ENCODE data around the gene CWF19L1.

CWF19L1 gene

DNA sequence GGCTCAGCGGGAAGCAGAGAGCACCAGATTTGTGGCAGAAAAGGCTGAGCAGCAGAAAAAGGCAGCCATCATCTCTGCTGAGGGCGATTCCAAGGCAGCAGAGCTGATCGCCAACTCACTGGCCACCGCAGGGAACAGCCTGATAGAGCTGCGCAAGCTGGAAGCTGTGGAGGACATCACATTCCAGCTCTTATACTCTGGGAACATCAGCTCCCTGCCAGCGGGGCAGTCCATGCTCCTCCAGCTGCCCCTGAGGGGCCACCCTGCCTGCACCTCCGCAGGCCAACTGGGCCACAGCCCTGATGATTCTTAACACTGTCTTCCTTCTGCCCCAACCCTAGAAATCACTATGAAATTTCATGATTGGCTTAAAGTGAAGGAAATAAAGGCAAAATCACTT, 18.6 kb downstream of the CWF19L1 start:
- no peak for DNase-seq

GRCh38 chr10:100245484-100246220, 21.8 kb downstream of the CWF19L1 start:
- peak; percentile 41 for DNase-seq

- DNase-seq: no peak
Observed at GRCh38 chr10:100239851-100240250, 27.6 kb downstream of the CWF19L1 start.

DNA sequence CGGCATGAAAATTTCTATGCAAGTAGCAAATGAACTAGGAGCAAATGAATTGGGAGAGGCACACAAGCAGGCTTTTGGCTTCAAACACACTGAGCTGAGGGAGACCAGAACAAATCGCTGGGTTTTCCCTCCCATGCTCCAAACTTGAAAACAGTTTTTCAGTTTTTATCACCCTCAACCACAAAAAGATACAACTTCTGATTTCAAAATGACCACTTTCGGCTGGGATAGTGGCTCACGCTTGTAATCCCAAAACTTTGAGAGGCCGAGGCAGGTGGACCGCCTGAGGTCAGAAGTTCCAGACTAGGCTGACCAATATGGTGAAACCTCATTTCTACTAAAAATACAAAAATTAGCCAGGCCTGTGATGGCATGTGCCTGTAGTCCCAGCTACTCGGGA, 29.0 kb downstream of the CWF19L1 start:
- DNase-seq: no peak

GRCh38 chr10:100232101-100232500, 35.3 kb downstream of the CWF19L1 start:
- DNase-seq: no peak

- DNase-seq: no peak
Observed at GRCh38 chr10:100229819-100230422, 37.5 kb downstream of the CWF19L1 start.

DNA sequence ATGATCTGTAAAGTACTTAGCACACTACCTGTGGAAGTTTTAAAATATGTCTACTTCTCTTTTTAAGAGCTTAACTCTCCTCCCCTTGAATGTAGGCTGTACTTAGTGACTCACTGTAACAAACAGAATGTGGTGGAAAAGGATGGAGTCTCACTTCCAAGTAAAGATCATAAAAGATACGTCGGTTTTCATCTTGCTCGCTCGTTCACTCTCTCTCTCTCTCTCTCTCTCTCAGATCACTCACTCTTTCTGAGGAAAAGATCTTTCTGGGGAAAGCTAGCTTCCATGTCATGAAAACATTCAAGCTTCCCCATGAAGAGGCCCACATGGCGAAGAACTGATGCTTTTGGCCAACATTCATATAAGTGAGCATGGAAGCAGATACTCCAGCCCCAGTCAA, 43.6 kb downstream of the CWF19L1 start:
- no peak for DNase-seq

DNA sequence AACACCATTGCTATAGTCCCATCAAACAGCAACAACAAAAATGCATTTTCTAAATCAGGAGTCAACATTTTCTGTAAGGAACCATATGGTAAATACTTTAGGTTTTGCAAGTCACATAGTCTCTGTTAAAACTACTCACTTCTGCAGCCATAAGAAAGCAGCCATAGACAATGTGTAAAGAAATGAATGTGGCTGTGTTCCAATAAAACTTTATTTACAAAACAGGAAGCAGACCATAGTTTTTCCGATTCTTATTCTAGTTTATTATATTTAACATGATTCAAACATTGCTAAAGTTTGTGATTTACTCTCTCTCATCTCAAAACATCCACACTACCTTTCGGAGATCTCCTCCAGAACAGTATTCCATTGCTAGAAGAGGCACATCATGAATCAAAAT, 44.9 kb downstream of the CWF19L1 start:
- DNase-seq: no peak

DNA sequence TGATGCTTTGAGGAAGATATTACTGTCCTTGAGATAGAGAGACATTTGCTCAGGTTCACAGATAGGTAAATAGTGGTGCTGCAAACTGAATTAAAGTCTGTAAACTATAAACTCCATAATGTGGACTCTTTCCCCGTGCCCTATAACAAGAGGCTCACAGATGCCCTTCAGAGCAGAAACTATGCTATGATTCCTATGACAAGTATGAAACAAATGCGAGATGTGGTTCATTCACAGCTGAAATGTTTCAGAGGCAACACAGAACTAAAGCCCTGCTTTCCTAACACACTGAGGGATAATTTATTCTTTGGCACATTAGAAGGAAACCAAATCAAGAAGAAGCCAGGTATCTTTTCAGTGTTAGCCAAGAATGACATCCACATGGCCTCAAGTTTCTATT, 51.4 kb downstream of the CWF19L1 start:
- DNase-seq: no peak

GRCh38 chr10:100209303-100209702, 58.1 kb downstream of the CWF19L1 start:
- DNase-seq: peak; percentile 48

DNA sequence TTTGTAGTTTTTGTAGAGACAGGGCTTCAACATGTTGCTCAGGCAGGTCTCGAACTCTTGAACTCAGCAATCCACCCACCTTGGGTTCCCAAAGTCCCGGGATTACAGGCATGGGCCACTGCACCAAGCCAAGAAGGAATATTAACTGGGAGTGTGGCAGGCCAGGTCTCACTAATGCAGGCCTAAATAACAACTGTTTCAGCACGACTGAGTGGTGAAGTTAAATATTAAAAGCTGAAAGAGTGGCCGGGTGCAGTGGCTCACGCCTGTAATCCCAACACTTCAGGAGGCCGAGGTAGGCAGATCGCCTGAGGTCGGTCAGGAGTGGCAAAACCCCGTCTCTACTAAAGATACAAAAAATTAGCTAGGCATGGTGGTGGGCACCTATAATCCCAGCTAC, 59.2 kb downstream of the CWF19L1 start:
- DNase-seq: no peak

DNA sequence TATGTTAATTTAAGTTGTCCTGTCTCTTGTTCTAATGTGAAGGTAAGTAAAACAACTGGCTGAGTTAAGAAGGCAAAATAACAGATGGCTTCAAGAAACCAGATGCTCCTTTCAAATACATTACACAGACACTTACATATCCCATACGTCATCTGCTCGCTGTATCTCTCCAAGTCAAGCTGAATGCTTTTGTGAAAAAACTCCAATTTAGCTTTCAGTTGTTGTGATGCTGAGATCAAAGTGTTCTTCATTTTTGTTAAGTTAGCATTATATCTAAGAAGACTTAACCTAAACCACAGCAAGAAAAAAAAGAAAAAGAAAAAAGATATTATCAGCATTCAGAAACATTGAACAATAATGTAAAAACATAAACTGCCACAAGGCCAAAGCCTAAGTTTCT, 63.1 kb downstream of the CWF19L1 start:
- DNase-seq: no peak

DNA sequence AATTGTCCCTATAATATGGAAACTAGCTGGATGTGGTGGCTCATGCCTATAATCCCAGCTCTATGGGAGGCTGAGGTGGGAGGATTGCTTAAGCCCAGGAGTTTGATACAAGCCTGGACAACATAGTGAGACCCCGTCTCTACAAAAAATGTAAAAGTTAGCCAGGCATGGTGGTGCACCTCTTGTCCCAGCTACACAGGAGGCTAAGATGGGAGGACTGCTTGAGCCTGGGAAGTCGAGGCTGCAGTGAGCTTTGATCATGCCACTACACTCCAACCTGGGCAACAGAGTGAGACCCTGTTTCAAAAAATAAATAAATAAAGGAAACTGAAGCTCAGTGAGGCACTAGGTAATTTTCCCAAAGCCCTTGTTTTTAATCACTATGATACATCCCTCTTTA, 65.9 kb downstream of the CWF19L1 start:
- DNase-seq: no peak

DNA sequence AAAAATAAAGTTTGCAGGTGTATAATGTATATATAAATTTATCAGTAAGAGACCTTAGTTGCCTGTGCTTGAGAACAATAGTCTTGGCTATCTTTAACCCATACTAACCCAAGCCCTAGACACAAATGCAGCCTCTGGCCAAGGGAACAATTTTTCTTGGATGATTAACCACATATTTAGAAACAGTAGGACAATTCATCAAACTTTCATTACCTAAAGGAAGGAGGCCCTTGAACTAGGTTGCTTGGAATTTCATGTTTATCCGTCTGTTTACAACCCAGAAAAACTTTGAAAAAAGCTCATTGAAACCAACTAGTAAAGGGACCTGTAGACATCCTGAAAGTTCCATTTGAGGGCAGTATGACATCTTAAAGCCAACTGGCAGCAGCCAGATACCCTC, 72.7 kb downstream of the CWF19L1 start:
- DNase-seq: no peak

DNA sequence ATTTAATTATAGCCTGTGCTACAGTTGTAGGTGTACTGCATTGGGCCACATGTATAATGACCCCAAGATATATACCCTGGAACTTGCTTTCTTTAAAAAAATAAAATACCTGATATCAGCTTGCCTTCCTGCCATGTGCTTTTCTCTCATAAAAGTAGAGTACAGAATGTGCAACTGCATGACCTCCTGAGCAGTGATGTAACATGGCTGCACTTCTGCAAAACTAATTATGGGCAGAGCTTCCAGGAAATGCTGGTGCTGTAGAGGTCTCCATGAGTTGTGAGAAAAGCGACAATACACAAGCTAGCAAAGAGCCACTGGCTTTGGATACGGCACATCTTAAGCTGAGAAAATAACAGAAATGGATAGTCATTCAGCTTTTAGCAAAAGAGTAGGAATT, 75.1 kb downstream of the CWF19L1 start:
- DNase-seq: no peak

DNA sequence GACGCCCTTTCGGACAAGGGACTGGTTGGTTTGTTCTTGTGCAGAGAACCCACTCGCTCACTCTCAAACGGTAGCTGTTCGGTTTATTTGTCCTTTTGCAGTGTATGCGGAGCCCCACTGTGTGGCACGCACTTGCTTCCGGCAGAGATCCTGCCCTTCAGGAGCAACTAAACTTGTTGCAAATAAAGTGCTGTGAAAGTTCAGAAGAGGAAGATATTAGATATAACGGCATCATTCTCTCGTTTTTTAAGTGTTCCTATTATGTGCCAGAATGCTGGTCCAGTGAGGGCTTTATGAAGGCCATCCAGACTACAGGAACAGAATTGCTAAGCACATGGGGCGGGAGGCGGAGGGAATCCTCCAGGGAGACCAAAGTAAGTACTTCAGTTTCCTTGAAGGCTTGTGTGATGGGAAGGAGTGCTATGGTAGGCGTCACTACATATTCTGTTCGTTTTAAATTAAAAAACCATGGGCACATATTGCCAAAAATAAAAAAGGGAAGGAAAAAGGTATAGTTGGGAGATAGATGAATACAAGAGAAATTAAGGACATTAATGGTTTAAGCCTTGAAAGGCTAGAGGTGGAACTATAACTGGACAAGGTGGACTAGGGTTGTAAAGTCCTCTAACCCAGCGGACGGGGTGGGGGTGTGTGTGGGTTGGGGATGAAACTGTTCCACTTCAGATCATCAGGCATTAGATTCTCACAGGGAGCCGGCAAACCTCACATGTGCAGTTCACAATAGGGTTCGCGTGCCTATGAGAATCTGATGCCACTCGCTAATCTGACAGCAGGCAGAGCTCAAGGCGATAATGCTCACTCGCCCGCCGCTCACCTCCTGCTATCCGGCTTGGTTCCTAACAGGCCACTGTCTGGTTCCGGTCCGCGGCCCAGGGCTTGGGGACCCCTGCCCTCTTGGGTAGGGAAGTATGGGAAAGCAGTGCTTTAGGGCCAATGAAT, 80.9 kb downstream of the CWF19L1 start:
- peak; percentile 6 for DNase-seq

DNA sequence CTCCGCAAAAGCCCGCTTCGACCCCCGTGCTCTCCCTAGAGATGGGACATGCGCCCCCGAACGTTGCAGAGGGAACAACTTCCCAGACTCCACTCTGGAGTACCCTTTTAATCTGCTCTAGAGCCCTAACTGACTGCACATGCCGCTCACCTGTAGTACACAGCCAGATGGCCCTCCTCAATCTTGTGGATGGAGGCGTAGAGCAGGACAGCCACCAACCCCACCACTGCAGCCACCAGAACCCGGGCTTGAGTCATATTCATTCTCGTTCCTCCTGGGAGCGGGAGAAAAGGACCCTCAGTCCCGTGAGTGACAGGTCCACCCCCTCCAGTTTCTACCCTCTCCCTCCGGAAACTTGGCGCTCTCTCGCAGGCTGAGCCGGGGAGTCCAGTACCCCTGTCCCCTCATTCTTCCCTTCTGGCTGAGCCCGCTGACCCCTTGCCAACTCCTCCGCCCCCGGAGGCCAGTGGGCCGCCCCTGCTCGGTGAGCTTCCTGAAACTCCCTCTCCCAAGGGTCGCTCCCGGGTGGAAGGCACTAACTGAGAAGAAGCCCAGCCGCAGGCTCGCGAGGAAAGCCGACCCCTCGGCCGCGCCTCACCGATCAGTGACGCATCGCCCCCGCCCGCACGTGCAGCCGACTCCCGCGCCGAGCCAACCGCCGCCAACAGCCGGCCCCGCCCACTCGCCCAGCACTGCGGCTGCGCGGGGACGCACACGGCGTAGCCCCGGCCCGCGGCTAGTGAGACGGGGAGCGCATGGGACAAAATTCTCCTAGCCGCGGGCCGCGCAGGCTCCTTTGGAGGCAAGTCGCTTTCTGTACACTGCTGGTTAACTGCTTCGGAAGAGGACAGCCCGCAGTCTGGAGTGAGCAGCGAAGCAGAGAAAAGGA, 81.8 kb downstream of the CWF19L1 start, which contains the start of gene ERLIN1:
ERLIN1 (minus strand) TSS at position 666 of the 889 bp plus-strand sequence; CDS start at position 263, 403 bp downstream.
- peak; percentile 88 for DNase-seq

DNA sequence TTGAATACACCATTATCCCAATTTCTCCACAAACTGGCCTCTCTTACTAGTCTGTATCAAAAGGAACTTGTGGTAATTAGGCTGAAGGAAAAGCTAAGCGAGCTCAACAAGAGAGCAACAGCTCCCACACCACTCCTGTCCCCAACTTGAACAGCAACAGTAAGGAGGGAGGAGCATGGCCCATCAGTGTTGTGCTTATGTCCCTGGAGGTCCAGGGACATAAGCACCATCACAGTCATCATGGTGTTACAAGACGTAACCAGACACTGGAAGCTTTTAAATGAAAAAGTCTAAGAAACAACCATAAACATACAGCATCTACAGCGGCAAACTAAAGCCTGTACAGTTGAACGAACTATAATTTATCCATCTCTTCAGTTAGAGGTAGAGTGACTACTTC, 82.6 kb downstream of the CWF19L1 start:
- DNase-seq: no peak

DNA sequence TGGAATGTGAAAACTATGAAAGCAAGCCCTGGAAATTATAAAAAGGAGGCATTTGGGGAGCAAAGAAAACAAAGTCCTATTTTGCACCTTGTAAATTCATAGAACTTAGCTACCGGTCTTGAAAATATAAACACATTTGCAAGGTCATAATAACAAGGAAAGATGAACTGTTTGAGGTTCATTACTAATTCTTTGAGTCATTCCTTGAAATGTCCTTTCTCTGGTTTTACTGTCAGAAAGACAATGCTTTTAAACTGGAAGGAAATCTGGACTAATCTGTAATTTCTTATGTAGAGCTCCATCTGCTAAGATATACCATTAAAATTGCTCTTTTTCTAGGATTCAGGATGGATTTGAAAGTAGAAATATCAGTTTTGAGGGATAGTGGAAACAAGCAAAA, 83.0 kb downstream of the CWF19L1 start:
- no peak for DNase-seq

GRCh38 chr10:100183481-100183880, 84.0 kb downstream of the CWF19L1 start:
- no peak for DNase-seq

- DNase-seq: no peak
Observed at GRCh38 chr10:100182908-100183307, 84.5 kb downstream of the CWF19L1 start.
